ENCODE results near the gene HDAC1.

Gene HDAC1

DNA sequence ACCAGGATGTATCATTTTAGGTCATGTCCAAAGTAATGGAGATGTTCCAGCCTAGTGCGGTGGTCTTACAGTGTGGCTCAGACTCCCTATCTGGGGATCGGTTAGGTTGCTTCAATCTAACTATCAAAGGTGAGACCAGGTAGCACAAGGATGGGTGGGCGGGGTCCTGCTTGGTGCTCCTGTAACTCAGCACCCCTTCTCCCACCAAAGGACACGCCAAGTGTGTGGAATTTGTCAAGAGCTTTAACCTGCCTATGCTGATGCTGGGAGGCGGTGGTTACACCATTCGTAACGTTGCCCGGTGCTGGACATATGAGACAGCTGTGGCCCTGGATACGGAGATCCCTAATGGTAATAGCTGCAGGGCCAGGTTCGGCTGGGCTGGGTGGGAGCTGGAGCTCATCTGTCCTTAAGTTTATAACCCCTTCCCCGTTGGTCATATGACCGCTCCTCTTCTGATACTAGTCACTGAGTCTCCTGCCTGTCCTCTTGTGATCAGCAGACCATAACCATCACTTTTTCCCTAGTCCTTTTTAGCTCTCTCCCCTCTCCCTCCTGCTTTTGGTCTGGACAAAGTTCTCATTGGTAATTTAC, 38.8 kb downstream of the HDAC1 start:
- DNase-seq (ENCODE audit: low read depth in 3 of 3) = no peak

GRCh38 chr1:32331549-32331948, 39.7 kb downstream of the HDAC1 start:
- no peak for DNase-seq (ENCODE audit: low read depth in 3 of 3)

GRCh38 chr1:32332290-32333079, 40.6 kb downstream of the HDAC1 start:
- DNase-seq (ENCODE audit: low read depth in 3 of 3) = no peak

- no peak for DNase-seq (ENCODE audit: low read depth in 3 of 3)
Measured at GRCh38 chr1:32333251-32333963, 41.5 kb downstream of the HDAC1 start.

- no peak for DNase-seq (ENCODE audit: low read depth in 3 of 3)
Measured at GRCh38 chr1:32334274-32334861, 42.5 kb downstream of the HDAC1 start.

- DNase-seq (ENCODE audit: low read depth in 3 of 3) = peak; percentile 32 to 56 (median 33)
Measured at GRCh38 chr1:32334864-32335534, 43.1 kb downstream of the HDAC1 start.

DNA sequence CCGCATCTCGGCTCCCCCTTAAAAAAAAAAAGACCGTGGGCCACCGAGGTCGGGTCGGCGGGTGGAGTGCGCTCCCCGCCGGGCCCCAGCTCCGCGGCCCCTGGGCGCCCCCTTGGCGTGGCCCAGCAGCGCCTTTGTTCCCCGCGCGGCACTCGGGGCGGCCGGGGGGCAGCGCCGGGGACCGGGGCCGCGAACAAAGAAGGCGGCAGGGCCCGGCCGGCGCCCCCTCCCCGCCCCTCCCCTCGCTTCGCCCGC, 43.6 kb downstream of the HDAC1 start:
- no peak for DNase-seq (ENCODE audit: low read depth in 3 of 3)

- peak; percentile 58 to 77 (median 70) for DNase-seq (ENCODE audit: low read depth in 3 of 3)
Measured at GRCh38 chr1:32335790-32336590, 44.1 kb downstream of the HDAC1 start, which contains the start of gene MARCKSL1. MARCKSL1 (minus strand) TSS chr1:32336233; CDS start chr1:32336033, 200 bp downstream.

DNA sequence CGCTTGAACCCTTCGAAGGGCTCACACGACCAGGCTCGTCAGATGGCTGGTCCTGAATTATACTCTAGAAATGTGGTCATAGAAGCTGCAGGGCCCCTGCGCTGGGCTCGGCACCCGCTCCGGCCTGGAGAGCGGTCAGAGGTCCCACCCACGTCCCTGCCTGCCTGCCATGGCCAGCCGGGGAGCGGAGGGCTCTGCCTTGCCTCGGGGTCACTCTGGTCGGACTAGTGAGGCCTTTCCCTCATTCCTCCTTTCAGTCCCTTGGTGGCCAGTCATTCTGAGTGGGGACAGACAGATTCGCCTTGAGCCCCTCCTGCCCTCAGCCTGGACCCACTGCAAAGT, 44.7 kb downstream of the HDAC1 start:
- no peak for DNase-seq (ENCODE audit: low read depth in 3 of 3)

DNA sequence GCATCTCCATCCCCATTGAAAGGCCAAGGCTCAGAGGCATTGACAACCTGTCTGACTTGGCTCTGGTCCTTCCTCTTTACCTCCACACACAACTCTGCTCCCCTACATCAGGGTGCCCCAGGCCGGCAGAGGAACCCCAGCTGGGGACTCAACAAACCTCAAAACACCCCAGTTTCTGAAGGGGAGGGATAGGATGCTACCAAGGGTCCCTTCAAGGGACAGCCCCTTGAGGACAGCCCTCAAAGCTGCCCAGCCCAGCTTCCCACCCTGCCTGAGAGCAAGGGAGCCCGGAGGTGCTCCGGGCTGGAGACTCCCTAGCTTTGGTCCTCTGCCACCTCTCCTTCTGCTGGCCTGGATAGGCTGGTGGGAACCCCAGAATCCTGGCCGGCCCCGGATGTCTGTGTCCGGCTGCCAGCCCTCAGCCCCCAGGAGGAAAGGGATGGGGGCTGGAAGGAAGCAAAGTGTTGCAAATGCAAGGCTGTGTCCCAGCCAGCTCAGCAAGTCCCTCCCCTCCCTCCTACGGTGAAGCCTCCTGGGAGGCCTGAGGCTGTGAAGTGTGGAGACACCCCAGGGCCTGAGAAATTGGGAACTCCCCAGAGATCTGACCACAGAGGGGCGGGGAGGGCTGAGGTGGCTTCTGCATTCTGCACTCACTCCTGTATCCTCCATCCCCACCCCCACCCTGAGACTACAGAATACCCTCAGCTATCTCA, 45.2 kb downstream of the HDAC1 start:
- DNase-seq (ENCODE audit: low read depth in 3 of 3) = peak in 2 of 3 experiments; percentile 25 to 61

DNA sequence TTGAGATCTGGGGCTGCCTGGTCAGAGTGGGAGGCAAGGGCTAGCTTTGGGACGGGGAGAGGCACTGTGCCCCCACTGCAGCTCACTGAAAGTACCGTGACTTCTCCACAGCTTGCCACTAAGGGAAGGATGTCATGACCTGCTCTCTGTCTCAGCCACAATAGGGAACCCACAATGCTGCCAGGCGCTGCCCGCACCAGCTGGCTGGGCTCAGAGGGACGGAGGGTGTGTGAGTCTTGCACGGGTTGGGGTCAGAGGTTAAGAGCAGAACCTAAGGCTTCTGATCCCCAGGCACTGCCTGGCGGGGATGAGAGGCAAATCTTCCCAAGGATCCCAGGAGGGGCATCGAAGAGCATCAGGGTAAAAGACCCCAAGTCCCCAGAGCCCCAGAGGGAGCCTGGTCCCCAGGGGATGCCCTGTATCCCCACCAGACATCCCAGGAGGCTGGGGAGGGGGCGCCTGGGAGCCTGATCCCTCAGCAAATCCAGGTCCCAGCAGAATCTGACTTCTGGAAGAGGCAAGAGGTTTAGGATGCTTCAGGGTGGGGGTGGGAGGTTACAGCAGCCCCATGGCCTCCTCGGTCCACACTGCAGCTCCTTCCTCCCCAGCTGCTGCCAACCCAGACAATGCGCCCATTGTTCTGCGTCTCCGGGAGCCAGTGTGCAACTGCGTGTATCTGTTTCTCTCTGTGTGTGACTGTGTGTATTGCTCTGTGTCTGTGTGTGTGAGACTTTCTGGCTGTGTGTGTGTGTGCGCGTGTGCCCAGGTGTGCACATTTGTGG, 46.2 kb downstream of the HDAC1 start:
- DNase-seq (ENCODE audit: low read depth in 3 of 3) = no peak

DNA sequence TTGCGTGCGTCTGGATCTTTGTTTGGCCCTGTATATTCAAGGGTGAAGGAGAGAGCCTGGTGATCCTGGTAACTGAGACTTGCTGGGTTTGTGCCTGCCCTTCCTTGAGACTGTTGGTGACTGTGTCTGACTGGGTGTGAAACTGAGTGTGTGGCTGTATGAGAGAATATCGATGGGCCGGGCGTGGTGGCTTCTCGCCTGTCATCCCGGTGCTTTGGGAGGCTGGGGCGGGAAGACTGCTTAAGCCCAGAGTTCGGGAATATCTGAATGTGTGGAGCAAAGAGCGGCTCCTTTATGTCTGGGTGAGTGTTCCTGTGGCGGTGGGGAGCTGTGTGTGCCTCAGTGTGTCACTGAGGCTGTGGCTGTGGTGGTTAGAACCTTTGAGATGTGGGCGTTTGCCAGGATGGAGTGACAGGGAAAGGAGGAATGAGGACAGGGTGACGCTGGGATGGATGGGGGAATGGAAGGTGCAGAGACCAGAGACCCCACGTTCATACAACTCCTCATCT, 46.8 kb downstream of the HDAC1 start:
- DNase-seq (ENCODE audit: low read depth in 3 of 3) = no peak

DNA sequence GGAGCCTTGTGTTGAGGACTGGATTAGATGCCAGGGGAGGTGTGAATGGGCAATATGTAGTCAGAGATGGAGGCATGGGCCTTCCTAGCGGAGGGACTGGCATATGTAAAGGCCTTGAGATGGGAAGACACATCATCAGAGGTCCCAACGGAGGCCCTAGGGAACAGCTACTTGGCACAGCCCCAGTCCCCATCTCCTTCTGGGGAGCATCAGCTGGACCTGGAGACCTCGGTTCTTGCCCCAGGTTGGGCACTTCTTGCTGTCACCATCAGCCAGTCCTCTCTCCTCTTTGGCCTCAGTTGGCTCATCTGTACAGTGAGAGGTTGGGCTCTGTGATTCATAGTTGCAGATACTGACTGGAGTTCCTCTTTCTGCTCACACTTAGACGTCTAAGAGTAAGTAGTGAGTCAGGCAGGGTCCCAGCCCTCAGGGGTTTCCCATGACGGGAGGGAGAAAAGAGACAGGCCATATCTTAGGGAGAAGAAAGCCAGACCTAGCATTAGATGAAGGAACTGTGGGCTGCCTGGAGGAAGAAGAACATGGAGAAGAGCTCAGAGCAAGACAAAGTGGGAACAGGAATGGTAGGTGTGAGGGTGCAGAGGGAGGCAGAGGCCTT, 47.6 kb downstream of the HDAC1 start:
- peak in 1 of 3 experiments; percentile 47 for DNase-seq (ENCODE audit: low read depth in 3 of 3)

DNA sequence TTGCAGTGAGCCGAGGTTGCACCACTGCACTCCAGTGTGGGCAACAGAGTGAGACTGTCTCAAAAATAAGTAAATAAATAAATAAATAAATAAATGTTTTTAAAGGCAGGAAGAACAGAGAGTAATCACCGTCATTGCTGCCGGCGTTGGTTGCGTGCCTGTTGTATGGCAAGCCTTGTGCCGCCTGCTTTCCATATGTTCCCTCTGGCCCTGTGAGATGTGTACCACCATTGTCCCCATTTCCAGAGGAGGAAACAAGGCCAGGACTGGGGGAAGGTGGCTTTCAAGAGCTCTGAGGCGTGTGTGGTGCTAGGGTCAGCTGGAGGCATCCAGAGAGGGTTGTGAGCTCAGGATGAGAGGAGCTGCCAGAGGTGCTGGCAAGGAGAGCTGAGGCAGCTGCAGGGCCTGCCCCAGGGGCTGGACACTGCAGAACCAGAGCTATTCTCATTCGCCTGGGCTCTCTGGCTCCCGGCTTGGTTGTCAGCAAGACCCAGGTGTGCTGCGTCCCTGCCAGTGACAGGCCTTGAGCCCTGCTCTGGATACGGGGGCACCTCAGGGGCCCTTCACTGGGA, 49.4 kb downstream of the HDAC1 start:
- no peak for DNase-seq (ENCODE audit: low read depth in 3 of 3)

DNA sequence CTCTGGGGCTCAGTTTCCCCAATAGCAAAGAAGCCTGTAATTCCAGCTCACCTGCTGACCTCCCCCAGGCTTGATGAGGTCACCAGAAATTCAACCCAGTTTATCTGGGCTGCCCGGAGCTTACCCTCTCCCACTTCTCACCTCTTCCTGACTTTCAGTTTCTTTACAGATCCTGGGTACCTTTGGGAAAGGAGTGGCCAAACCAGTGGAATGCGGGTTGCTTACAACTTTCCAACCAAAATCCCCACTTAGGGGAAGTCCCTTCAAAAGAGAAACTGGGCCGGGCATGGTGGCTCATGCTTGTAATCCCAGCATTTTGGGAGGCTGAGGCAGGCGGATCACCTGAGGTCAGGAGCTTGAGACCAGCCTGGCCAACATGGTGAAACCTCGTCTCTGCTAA, 50.1 kb downstream of the HDAC1 start:
- no peak for DNase-seq (ENCODE audit: low read depth in 3 of 3)

GRCh38 chr1:32342704-32343103, 50.8 kb downstream of the HDAC1 start:
- DNase-seq (ENCODE audit: low read depth in 3 of 3) = no peak

GRCh38 chr1:32345289-32345827, 53.5 kb downstream of the HDAC1 start:
- no peak for DNase-seq (ENCODE audit: low read depth in 3 of 3)

DNA sequence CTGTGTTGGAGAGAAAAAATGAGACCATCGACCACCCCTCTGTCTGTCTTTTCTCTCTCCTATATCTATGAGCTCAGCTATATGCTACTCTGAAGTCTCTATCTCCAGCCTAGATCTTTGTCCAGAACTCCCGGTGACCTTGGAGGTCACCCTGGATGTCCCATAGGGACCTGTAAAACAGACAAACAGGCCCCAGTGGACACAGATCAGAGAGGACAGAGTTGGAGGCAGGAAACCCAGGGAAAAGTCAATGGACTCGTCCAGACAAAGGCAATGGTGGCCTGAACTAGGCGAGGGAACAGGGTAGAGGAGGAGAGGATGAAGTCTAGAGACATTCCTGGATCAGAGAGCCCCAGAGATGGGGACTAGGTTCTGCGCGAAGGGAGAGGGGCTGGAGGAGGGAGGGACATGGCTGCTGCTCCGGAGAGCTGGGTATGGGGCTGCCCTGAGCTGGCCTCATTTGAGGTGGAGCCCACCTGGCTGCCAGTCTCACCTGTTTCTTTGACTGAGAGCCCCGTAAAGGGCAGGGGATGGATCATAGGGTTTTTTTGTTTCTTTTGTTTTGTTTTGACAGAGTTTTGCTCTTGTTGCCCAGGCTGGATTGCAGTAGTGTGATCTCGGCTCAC, 54.8 kb downstream of the HDAC1 start:
- DNase-seq (ENCODE audit: low read depth in 3 of 3) = no peak
